ENCODE results near the gene SMARCC2.

The SMARCC2 gene

DNA sequence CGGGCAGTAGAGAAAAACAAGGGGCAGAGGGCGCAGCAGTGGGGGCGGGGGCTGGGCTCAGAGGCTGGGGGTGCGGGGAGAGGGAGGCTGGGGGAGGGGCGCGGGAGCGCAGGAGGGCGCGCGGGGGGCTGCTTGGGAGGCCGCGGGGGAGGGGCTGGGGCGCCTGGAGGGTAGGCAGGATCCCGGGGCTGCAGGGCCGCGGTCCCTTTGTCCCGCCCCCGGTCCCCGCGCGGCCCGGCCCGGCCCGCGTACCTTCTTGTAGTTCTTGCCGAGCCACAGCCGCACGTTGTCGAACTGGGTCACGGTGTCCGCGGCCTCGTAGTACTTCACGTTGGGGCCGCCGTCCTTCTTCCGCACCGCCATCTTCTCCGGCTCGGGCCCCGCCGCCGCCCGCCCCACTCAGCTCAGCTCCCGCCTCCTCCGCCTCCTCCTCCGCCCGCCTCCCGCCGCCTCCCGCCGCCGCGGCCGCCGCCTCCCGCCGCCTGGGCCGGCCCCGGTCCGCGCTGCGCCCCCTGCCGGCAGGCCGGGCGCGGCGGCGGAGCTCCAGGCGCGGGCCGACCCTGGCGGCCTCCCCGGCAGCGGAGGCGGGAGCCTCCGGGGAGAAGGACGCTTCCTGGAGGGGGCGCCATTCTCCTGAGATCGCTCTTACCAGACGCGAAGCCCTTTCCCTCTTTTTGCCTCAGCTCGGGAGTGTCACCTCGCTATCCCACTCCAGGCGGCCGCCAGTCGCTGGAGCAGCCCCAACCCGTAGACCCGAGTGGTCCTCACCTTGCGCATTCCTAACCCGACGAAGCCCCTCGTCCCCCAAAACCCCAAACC is at the start of gene SMARCC2:
Gene SMARCC2, minus strand, starts transcription at position 385 of the 819 bp plus-strand sequence. Its CDS starts 22 bp downstream, at position 363.
- no peaks in the 10 kb centered on the region for H3K9me3 ChIP-seq (ENCODE audit: control insufficient read depth, insufficient read depth, low read length)
- H3K4me1 ChIP-seq (ENCODE audit: control insufficient read depth, insufficient read depth, low read length) = peaks cover 14% of the 10 kb centered on the region
- peak within 1 kb of the TSS; percentile 89 for H3K9ac ChIP-seq (ENCODE audit: low read depth, low read length)
- peak within 1 kb of the TSS; percentile 99 for H3K4me3 ChIP-seq (ENCODE audit: low read depth, low read length)
- peaks cover 28% of the 10 kb centered on the region for H3K36me3 ChIP-seq (ENCODE audit: control insufficient read depth, insufficient read depth, low read length)
- H3K27me3 ChIP-seq (ENCODE audit: control insufficient read depth, insufficient read depth, low read length) = no peaks in the 10 kb centered on the region
- peak within 1 kb of the TSS; percentile 97 for H3K27ac ChIP-seq (ENCODE audit: low read depth, low read length)

- Histone ChIP-seq H3K27ac (ENCODE audit: low read depth, low read length) (no peak overlapping the region), H3K36me3 (ENCODE audit: control insufficient read depth, insufficient read depth, low read length) (peaks cover 30% of the 10 kb centered on the region), H3K27me3 (ENCODE audit: control insufficient read depth, insufficient read depth, low read length) (no peaks in the 10 kb centered on the region), H3K9ac (ENCODE audit: low read depth, low read length) (no peak overlapping the region), H3K4me1 (ENCODE audit: control insufficient read depth, insufficient read depth, low read length) (0 out of 2 replicates have a peak, but pooled peaks cover 6% of the 10 kb centered on the region), H3K4me3 (ENCODE audit: low read depth, low read length) (no peak overlapping the region), H3K9me3 (ENCODE audit: control insufficient read depth, insufficient read depth, low read length) (no peaks in the 10 kb centered on the region)
These were observed 48.3 kb upstream of the SMARCC2 start for GRCh38 chr12:56237552-56237951.

DNA sequence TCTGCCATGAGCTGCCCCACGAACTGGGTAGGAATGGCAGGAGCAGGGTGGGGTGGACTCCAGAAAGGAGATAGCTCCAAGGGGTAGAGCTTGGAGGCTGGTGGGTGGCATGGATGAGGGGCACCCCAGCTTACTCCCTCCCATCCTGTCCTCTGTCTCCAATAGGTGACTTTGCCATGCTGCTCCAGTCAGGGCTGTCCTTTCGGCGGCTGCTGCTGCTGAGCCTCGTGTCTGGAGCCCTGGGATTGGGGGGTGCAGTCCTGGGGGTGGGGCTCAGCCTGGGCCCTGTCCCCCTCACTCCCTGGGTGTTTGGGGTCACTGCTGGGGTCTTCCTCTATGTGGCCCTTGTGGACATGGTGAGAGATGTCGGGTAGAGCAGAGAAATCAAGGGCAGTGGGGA is 47.7 kb upstream of the SMARCC2 start:
- no peak overlapping the region for H3K9ac ChIP-seq (ENCODE audit: low read depth, low read length)
- 0 out of 2 replicates have a peak, but pooled peaks cover 6% of the 10 kb centered on the region for H3K4me1 ChIP-seq (ENCODE audit: control insufficient read depth, insufficient read depth, low read length)
- H3K9me3 ChIP-seq (ENCODE audit: control insufficient read depth, insufficient read depth, low read length) = no peaks in the 10 kb centered on the region
- H3K36me3 ChIP-seq (ENCODE audit: control insufficient read depth, insufficient read depth, low read length) = peaks cover 24% of the 10 kb centered on the region
- no peak overlapping the region for H3K27ac ChIP-seq (ENCODE audit: low read depth, low read length)
- no peak overlapping the region for H3K4me3 ChIP-seq (ENCODE audit: low read depth, low read length)
- no peaks in the 10 kb centered on the region for H3K27me3 ChIP-seq (ENCODE audit: control insufficient read depth, insufficient read depth, low read length)

DNA sequence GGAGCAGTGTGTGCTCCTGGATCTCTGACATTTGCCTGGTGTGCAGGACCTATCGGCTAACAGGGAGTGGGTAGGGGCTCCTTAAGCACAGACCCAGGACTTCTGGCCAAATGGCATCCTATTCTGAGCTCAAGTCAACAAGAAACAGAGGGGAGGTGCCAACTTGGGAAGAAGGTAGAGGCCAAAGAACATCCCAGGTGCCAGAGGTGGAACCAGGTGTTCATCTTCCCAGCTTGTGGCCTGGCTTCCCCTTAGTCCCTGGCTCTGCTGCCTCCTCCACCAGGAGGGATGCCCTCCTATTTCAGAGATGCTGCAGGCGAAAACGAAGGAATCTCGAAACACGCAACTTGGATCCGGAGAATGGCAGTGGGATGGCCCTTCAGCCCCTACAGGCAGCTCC is 46.8 kb upstream of the SMARCC2 start:
- no peak overlapping the region for H3K9ac ChIP-seq (ENCODE audit: low read depth, low read length)
- H3K27ac ChIP-seq (ENCODE audit: low read depth, low read length) = no peak overlapping the region
- H3K36me3 ChIP-seq (ENCODE audit: control insufficient read depth, insufficient read depth, low read length) = peaks cover 15% of the 10 kb centered on the region
- no peaks in the 10 kb centered on the region for H3K27me3 ChIP-seq (ENCODE audit: control insufficient read depth, insufficient read depth, low read length)
- H3K4me1 ChIP-seq (ENCODE audit: control insufficient read depth, insufficient read depth, low read length) = 0 out of 2 replicates have a peak, but pooled peaks cover 6% of the 10 kb centered on the region
- H3K4me3 ChIP-seq (ENCODE audit: low read depth, low read length) = no peak overlapping the region
- H3K9me3 ChIP-seq (ENCODE audit: control insufficient read depth, insufficient read depth, low read length) = no peaks in the 10 kb centered on the region

GRCh38 chr12:56234746-56235436 is 45.6 kb upstream of the SMARCC2 start:
- H3K27me3 ChIP-seq (ENCODE audit: control insufficient read depth, insufficient read depth, low read length) = no peaks in the 10 kb centered on the region
- H3K9ac ChIP-seq (ENCODE audit: low read depth, low read length) = no peak overlapping the region
- peaks cover 4% of the 10 kb centered on the region for H3K36me3 ChIP-seq (ENCODE audit: control insufficient read depth, insufficient read depth, low read length)
- no peaks in the 10 kb centered on the region for H3K9me3 ChIP-seq (ENCODE audit: control insufficient read depth, insufficient read depth, low read length)
- H3K4me1 ChIP-seq (ENCODE audit: control insufficient read depth, insufficient read depth, low read length) = 0 out of 2 replicates have a peak, but pooled peaks cover 6% of the 10 kb centered on the region
- no peak overlapping the region for H3K27ac ChIP-seq (ENCODE audit: low read depth, low read length)
- H3K4me3 ChIP-seq (ENCODE audit: low read depth, low read length) = no peak overlapping the region

- Histone ChIP-seq H3K36me3 (ENCODE audit: control insufficient read depth, insufficient read depth, low read length) (peaks cover 6% of the 10 kb centered on the region), H3K27ac (ENCODE audit: low read depth, low read length) (no peak overlapping the region), H3K9me3 (ENCODE audit: control insufficient read depth, insufficient read depth, low read length) (no peaks in the 10 kb centered on the region), H3K9ac (ENCODE audit: low read depth, low read length) (no peak overlapping the region), H3K4me1 (ENCODE audit: control insufficient read depth, insufficient read depth, low read length) (no peaks in the 10 kb centered on the region), H3K4me3 (ENCODE audit: low read depth, low read length) (no peak overlapping the region), H3K27me3 (ENCODE audit: control insufficient read depth, insufficient read depth, low read length) (no peaks in the 10 kb centered on the region)
These were observed 41.9 kb upstream of the SMARCC2 start for GRCh38 chr12:56231184-56231582.

- Histone ChIP-seq H3K36me3 (ENCODE audit: control insufficient read depth, insufficient read depth, low read length) (peaks cover 9% of the 10 kb centered on the region), H3K27ac (ENCODE audit: low read depth, low read length) (peak overlapping the region; percentile 47), H3K4me1 (ENCODE audit: control insufficient read depth, insufficient read depth, low read length) (no peaks in the 10 kb centered on the region), H3K9me3 (ENCODE audit: control insufficient read depth, insufficient read depth, low read length) (no peaks in the 10 kb centered on the region), H3K27me3 (ENCODE audit: control insufficient read depth, insufficient read depth, low read length) (no peaks in the 10 kb centered on the region), H3K4me3 (ENCODE audit: low read depth, low read length) (no peak overlapping the region), H3K9ac (ENCODE audit: low read depth, low read length) (no peak overlapping the region)
These were observed 41.3 kb upstream of the SMARCC2 start for GRCh38 chr12:56230432-56231183.

DNA sequence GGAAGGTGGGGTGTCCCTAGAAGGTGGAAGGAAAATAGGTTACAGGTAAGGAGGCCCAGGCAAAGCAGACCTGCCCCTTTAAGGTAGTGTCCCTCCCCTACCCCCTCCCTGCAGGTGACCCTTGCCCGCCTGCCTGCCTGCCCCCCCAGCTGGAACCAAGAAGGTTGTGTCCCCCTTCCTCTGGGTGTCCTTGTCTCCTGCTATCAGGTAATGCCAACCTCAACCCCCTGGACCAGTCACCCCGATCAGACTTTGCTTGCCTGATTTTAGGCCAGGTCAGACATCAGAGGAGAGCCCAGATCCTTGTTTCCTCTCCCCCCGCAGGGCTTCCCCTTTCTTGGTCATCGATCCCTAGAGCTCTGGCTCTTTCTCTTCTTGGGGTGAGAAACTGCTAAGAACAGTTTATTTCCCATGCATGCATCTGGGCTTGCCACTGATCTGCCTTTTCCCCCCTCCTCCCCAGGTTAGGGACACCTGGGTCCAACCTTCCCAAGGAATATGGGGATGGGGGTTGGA is 40.7 kb upstream of the SMARCC2 start, which contains the start of gene SLC39A5:
Gene SLC39A5, plus strand, starts transcription at position 136 of the 516 bp plus-strand sequence. CDS start 1,224 bp downstream, outside the sequence.
- Histone ChIP-seq H3K27me3 (ENCODE audit: control insufficient read depth, insufficient read depth, low read length) (no peaks in the 10 kb centered on the region), H3K4me1 (ENCODE audit: control insufficient read depth, insufficient read depth, low read length) (no peaks in the 10 kb centered on the region), H3K4me3 (ENCODE audit: low read depth, low read length) (no peak within 1 kb of the TSS), H3K36me3 (ENCODE audit: control insufficient read depth, insufficient read depth, low read length) (peaks cover 9% of the 10 kb centered on the region), H3K27ac (ENCODE audit: low read depth, low read length) (peak within 1 kb of the TSS; percentile 47), H3K9me3 (ENCODE audit: control insufficient read depth, insufficient read depth, low read length) (no peaks in the 10 kb centered on the region), H3K9ac (ENCODE audit: low read depth, low read length) (no peak within 1 kb of the TSS)

DNA sequence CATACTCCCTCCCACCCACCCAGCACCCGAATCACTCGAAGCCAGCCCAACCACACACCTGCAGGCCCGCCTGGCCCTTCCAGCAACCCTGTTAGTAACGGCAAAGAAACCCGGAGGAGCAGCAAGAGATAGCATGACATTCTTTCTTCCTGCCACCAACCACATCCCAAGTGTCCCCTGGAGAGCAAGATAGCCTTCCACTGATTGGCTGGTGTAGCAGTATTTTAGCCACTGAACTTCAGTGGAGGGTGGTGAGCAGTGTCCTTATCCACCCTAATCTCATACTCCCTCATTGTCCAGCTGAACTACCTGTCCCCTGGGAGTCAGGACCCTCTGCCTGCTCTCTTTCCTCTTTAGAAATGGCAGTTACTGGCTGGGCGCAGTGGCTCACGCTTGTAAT is 39.8 kb upstream of the SMARCC2 start:
- Histone ChIP-seq H3K4me3 (ENCODE audit: low read depth, low read length) (no peak overlapping the region), H3K27ac (ENCODE audit: low read depth, low read length) (no peak overlapping the region), H3K9ac (ENCODE audit: low read depth, low read length) (no peak overlapping the region), H3K4me1 (ENCODE audit: control insufficient read depth, insufficient read depth, low read length) (no peaks in the 10 kb centered on the region), H3K27me3 (ENCODE audit: control insufficient read depth, insufficient read depth, low read length) (no peaks in the 10 kb centered on the region), H3K9me3 (ENCODE audit: control insufficient read depth, insufficient read depth, low read length) (no peaks in the 10 kb centered on the region), H3K36me3 (ENCODE audit: control insufficient read depth, insufficient read depth, low read length) (peaks cover 9% of the 10 kb centered on the region)

DNA sequence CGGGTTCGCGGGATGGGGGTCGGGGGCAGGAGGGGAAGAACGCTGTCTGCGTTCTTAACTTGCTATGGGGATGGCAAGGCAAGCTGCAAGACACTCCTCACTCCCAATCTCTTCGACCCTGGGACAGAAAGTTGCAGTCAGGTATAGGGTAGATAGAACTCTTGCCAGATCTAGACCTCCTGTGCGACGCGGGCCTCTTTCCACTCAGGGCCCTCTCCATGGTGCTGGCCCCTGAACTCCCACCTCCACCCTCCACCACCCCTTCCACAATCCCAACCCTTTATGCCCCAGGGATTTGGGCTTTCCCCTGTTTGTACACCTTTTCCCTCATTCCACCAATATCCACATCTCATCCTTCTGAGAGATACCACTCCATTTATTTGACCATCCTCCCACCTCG is 35.7 kb upstream of the SMARCC2 start:
- no peak overlapping the region for H3K27ac ChIP-seq (ENCODE audit: low read depth, low read length)

More for the DNA sequence above, 35.7 kb upstream of the SMARCC2 start:
- peaks cover 20% of the 10 kb centered on the region for H3K4me1 ChIP-seq (ENCODE audit: control insufficient read depth, insufficient read depth, low read length)
- H3K36me3 ChIP-seq (ENCODE audit: control insufficient read depth, insufficient read depth, low read length) = peaks cover 9% of the 10 kb centered on the region
- H3K9ac ChIP-seq (ENCODE audit: low read depth, low read length) = no peak overlapping the region; the same call in 1 of the 2 replicates
- H3K27me3 ChIP-seq (ENCODE audit: control insufficient read depth, insufficient read depth, low read length) = no peaks in the 10 kb centered on the region
- no peaks in the 10 kb centered on the region for H3K9me3 ChIP-seq (ENCODE audit: control insufficient read depth, insufficient read depth, low read length)
- H3K4me3 ChIP-seq (ENCODE audit: low read depth, low read length) = peak overlapping the region; percentile 73
